RWPE2 (cell line): Measurements from ENCODE around the gene NEIL1.
A peak's percentile ranks its signal among the peaks of the same experiment; 100 is the strongest.

Source experiments
- ATAC-seq: fragments of 200-7000 bp; cut with Tn5 transposase; 3 replicates; pipeline ENCODE4 v1.9.1; 2021; ENCODE audit warnings: low read depth
- DNase-seq: peaks from one replicate; pipeline ENCODE4 v3.0.0-alpha.2; 2020; ENCODE audit warnings: low spot score
- H3K27ac ChIP-seq: fragments of 450-650 bp; 2 replicates; pipeline ENCODE4 v1.5.1; 2017; ENCODE audit warnings: mild to moderate bottlenecking; ENCODE audit not compliant: poor library complexity, severe bottlenecking
- H3K27me3 ChIP-seq: fragments of 250-450 bp; sonication (Bioruptor Pico); 2 replicates; pipeline ENCODE4 v1.5.1; 2021; ENCODE audit warnings: mild to moderate bottlenecking, moderate library complexity; ENCODE audit not compliant: insufficient read depth, poor library complexity, severe bottlenecking
- H3K36me3 ChIP-seq: fragments of 250-450 bp; sonication (Bioruptor Pico); 2 replicates; pipeline ENCODE4 v1.5.1; 2020; ENCODE audit warnings: low read depth, mild to moderate bottlenecking, moderate library complexity
- H3K4me1 ChIP-seq: fragments of 250-450 bp; sonication (Bioruptor Pico); 2 replicates; pipeline ENCODE4 v1.5.1; 2021; ENCODE audit warnings: mild to moderate bottlenecking, moderate library complexity; ENCODE audit not compliant: insufficient read depth, poor library complexity, severe bottlenecking
- H3K4me3 ChIP-seq: fragments of 250-450 bp; sonication (Bioruptor Pico); 2 replicates; pipeline ENCODE4 v1.5.1; 2021; ENCODE audit warnings: mild to moderate bottlenecking, moderate library complexity; ENCODE audit not compliant: severe bottlenecking
- H3K9me3 ChIP-seq: fragments of 250-450 bp; sonication (Bioruptor Pico); 2 replicates; pipeline ENCODE4 v1.5.1; 2021; ENCODE audit warnings: mild to moderate bottlenecking, moderate library complexity; ENCODE audit not compliant: severe bottlenecking
- TF ChIP-seq, protein P1 (sequence below): fragments of 450-650 bp; IDR thresholded peaks from one replicate; pipeline ENCODE4 v1.5.1; 2017; ENCODE audit warnings: mild to moderate bottlenecking, moderate library complexity; ENCODE audit not compliant: poor library complexity, severe bottlenecking

The NEIL1 gene

DNA sequence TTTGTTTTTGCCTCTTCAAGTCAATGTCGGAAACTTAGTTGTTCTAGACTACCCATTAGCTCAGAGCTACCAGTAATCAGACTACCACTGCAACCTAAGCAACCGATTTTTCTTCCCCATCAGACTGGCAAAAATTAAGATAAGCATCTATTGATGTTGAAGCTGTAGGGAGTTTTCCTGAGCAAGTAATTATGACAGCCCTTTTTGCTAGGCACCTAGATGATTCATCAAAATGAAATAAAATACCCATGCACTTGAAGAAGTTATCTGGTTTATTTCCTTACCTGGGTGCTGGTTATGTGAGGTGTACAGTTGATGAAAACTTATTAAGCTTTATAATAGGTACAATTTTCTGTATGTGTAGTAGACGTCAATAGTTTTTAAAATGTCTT is 11.5 kb upstream of the NEIL1 start:
- H3K9me3 ChIP-seq, result no peaks in the 10 kb centered on the region
- ATAC-seq (no peak), DNase-seq (no peak)
- TF ChIP-seq, protein P1, sequence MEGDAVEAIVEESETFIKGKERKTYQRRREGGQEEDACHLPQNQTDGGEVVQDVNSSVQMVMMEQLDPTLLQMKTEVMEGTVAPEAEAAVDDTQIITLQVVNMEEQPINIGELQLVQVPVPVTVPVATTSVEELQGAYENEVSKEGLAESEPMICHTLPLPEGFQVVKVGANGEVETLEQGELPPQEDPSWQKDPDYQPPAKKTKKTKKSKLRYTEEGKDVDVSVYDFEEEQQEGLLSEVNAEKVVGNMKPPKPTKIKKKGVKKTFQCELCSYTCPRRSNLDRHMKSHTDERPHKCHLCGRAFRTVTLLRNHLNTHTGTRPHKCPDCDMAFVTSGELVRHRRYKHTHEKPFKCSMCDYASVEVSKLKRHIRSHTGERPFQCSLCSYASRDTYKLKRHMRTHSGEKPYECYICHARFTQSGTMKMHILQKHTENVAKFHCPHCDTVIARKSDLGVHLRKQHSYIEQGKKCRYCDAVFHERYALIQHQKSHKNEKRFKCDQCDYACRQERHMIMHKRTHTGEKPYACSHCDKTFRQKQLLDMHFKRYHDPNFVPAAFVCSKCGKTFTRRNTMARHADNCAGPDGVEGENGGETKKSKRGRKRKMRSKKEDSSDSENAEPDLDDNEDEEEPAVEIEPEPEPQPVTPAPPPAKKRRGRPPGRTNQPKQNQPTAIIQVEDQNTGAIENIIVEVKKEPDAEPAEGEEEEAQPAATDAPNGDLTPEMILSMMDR, result no peak
- H3K36me3 ChIP-seq, result peaks cover 6% of the 10 kb centered on the region; the same call in 1 of the 2 replicates
- peaks cover 5% of the 10 kb centered on the region for H3K4me1 ChIP-seq
- peak overlapping the region; percentile 59 for H3K4me3 ChIP-seq
- H3K27me3 ChIP-seq, result no peaks in the 10 kb centered on the region
- peak overlapping the region; percentile 35 for H3K27ac ChIP-seq

DNA sequence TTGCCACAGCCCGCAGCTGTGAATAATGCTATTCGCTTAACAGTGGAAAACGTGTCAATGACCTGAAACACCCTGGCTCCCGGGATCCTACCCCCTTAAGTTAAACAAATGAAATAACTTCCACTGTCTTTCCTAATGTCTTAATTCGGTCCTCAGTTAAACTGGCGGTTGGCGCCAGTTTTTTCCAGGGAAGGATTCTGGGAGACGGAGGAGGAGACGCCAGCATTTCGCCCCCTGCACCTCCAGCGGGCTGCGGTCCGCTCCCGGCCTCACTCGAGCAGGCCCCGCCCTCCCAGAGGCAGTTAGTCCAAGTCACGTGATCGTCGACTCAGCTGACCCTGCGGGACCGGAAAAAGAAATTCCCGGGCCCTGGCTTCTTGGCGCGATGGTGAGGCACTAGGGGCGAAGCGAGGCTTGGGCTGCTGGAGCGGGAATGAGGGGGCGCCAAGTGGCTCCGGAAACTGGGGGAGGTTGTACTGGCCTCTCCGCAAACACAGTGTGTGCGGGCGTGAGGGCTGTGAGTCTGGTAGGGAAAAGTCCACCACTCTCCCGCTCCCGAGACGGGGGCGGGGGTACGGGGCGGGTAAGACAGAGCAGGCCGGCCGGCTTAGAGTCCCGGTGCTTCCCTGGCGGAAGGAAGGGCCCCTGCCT is 11.0 kb upstream of the NEIL1 start, which contains the start of gene COMMD4:
Gene COMMD4 (plus strand): TSS at position 359 of the 651 bp plus-strand sequence. CDS start 27 bp downstream, at position 386.
- H3K4me1 ChIP-seq, result peaks cover 5% of the 10 kb centered on the region
- H3K36me3 ChIP-seq, result peaks cover 8% of the 10 kb centered on the region; the same call in 1 of the 2 replicates
- H3K4me3 ChIP-seq, result peak within 1 kb of the TSS; percentile 59
- no peaks in the 10 kb centered on the region for H3K9me3 ChIP-seq
- H3K27ac ChIP-seq, result peak within 1 kb of the TSS; percentile 35
- TF ChIP-seq, protein P1, result no peak
- DNase-seq (peak; percentile 100), ATAC-seq (peak; percentile 85)
- no peaks in the 10 kb centered on the region for H3K27me3 ChIP-seq

DNA sequence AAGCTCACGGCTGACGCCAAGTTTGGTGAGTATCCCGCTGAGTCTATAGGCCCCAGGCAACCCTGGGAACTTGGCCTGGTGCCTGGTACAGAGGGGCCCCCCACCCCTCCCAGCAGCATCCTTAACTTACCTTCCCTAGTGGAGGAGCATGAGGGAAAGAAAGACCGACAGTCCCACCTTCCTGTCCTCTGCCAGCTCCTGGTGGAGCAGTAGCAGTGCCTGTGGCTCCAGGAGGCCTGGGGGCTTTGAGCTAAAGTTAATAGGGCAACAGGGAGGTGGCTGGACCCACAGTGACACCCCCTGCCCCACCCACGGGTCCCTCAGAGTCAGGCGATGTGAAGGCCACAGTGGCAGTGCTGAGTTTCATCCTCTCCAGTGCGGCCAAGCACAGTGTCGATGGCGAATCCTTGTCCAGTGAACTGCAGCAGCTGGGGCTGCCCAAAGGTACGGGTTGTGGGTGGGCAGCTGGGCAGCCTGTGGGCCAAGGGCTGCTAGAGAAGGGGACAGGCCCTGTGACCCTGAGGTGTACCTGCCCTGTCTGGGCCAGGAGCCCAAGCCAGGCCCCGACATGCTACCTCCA is 8.1 kb upstream of the NEIL1 start:
- Histone ChIP-seq H3K27ac (no peak overlapping the region), H3K4me1 (peaks cover 5% of the 10 kb centered on the region), H3K9me3 (no peaks in the 10 kb centered on the region), H3K27me3 (no peaks in the 10 kb centered on the region), H3K4me3 (no peak overlapping the region), H3K36me3 (peaks cover 8% of the 10 kb centered on the region; the same call in 1 of the 2 replicates)
- TF ChIP-seq, protein P1, result no peak
- DNase-seq (no peak), ATAC-seq (no peak)

DNA sequence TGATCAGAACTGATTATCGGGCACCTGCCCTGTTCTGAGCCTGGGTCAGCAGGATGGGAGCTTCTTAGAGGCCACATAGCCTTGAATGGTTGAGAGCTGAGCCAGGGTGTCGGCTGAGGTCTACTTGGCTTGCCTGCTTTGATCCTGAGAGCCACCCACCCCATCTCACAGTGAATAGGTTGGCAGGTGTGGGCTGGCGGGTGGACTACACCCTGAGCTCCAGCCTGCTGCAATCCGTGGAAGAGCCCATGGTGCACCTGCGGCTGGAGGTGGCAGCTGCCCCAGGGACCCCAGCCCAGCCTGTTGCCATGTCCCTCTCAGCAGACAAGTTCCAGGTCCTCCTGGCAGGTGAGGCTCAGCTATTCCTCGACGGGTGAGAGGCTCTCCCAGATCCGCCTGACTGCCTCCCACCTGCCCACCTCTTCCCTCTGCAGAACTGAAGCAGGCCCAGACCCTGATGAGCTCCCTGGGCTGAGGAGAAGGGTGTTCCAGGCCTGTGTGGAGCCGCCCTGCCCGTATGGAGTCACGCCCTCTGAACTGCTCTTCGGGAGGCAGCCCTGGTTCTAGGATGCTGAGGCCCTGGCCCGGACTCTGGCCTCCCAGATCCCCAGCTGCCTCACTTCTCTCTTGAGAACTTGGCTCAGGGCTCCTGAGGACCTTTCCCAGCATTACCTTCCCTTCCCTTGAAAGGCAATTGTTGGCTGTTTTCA is 7.2 kb upstream of the NEIL1 start:
- Histone ChIP-seq H3K4me1 (peaks cover 5% of the 10 kb centered on the region), H3K27me3 (no peaks in the 10 kb centered on the region), H3K4me3 (no peak overlapping the region), H3K9me3 (no peaks in the 10 kb centered on the region), H3K36me3 (peaks cover 8% of the 10 kb centered on the region; the same call in 1 of the 2 replicates), H3K27ac (no peak overlapping the region)
- ATAC-seq, result no peak
- TF ChIP-seq, protein P1, result no peak
- no peak for DNase-seq
